GM19467 (cell line): ENCODE data around the gene NLRP6.
"Not testable (repeated sequence)": the region's sequence is repeated elsewhere in the genome, so short reads cannot be mapped to it uniquely, and the experiment has no call there.

Experiments used
- ATAC-seq: cut with Tn5 transposase; IDR thresholded peaks from one replicate; pipeline ENCODE4 v1.9.1; 2021; ENCODE audit warnings: mild to moderate bottlenecking, moderate library complexity; ENCODE audit not compliant: unreplicated experiment

Gene NLRP6

GRCh38 chr11:306645-307371 is 28.6 kb downstream of the NLRP6 start:
- no peak for ATAC-seq

GRCh38 chr11:307766-308708 is 29.8 kb downstream of the NLRP6 start, which contains the start of gene IFITM2:
Gene IFITM2, plus strand, starts transcription at chr11:307816. Its CDS starts 377 bp downstream, at chr11:308193.
- not testable (repeated sequence) for ATAC-seq

DNA sequence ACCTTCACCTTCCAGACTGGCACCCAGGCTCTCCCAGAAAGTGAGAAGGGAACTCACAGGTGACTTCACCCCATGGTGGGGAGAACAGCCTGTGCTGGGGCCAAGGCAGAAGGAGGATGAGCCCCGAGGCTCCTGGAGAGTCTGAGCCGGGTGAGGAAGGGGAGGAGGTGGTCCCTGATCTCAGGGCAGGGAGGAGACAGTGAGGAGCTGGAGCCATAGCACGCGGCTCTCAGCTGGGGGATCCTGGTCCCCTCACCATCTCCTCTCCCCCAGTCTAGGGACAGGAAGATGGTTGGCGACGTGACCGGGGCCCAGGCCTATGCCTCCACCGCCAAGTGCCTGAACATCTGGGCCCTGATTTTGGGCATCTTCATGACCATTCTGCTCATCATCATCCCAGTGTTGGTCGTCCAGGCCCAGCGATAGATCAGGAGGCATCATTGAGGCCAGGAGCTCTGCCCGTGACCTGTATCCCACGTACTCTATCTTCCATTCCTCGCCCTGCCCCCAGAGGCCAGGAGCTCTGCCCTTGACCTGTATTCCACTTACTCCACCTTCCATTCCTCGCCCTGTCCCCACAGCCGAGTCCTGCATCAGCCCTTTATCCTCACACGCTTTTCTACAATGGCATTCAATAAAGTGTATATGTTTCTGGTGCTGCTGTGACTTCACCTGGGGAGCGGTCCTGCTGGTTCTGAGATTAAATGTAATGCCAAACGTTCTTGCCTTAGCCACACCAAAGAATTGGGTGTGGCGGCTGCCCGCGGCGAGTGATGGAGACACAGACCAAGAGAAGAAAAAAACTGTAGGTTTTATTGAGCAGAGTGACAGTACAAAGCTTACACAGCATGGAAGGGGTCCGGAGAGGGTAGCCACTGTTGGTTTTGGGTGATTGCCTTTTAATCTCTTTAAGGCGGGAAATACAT is 30.8 kb downstream of the NLRP6 start:
- ATAC-seq, result not testable (repeated sequence)

- ATAC-seq, result not testable (repeated sequence)
Observed at GRCh38 chr11:309979-310572, 31.9 kb downstream of the NLRP6 start.

- ATAC-seq, result not testable (repeated sequence)
Observed at GRCh38 chr11:311013-311748, 33.0 kb downstream of the NLRP6 start.

DNA sequence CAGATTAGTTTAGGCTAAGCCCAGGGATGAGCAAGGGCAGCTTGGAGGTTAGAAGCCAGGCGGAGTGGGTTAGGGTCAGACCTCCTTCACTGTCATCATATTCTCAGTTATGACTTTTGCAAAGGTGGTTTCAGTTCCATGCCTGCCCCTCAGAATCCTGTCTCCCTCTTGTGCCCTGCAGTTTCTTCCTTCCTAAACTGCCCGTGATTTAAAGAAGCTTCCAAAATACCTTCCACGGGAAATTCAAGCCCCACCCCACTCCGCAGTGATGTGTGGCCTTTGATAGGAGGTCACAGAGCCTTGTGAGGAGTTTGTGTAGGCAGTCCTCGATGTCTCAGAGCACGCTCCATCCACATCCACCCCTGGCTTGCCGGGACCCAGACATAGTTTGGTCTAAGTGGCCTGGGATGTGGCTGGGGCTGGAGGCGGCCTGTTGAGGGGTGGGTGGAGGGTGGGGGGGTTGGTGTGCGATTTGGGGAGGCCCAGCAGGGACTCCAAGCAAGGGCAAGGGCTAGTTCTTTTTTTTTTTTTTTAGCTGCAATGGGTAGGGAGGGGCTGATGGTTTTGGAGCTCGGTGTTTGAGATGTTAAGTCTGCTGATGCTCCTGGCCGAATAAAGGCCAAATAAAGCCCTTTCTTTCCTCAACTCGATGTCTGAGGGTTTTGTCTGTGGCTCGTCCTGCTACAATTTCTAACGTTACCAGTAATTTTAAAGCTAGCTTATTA is 34.0 kb downstream of the NLRP6 start:
- ATAC-seq, result no peak

- no peak for ATAC-seq
Observed at GRCh38 chr11:313304-313786, 35.1 kb downstream of the NLRP6 start.

GRCh38 chr11:313787-314553 is 35.8 kb downstream of the NLRP6 start, which contains the start of gene IFITM1:
Gene IFITM1, plus strand, starts transcription at chr11:314040. Its CDS starts 131 bp downstream, at chr11:314171.
- peak; percentile 31 for ATAC-seq

- ATAC-seq, result not testable (repeated sequence)
Observed at GRCh38 chr11:314554-314875, 36.3 kb downstream of the NLRP6 start.

DNA sequence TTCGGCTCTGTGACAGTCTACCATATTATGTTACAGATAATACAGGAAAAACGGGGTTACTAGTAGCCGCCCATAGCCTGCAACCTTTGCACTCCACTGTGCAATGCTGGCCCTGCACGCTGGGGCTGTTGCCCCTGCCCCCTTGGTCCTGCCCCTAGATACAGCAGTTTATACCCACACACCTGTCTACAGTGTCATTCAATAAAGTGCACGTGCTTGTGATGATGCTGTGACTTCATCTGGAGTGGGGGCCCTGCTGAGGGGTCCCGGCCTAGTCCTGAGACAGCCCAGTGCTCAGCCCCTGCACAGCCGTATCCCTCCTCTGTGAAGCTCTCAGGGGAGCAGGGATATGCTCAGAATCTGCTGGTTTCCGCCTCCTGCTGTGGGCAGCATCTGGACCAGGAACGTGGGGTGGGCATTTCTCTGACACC is 36.9 kb downstream of the NLRP6 start:
- ATAC-seq, result no peak

GRCh38 chr11:315516-315994 is 37.3 kb downstream of the NLRP6 start:
- ATAC-seq, result no peak

DNA sequence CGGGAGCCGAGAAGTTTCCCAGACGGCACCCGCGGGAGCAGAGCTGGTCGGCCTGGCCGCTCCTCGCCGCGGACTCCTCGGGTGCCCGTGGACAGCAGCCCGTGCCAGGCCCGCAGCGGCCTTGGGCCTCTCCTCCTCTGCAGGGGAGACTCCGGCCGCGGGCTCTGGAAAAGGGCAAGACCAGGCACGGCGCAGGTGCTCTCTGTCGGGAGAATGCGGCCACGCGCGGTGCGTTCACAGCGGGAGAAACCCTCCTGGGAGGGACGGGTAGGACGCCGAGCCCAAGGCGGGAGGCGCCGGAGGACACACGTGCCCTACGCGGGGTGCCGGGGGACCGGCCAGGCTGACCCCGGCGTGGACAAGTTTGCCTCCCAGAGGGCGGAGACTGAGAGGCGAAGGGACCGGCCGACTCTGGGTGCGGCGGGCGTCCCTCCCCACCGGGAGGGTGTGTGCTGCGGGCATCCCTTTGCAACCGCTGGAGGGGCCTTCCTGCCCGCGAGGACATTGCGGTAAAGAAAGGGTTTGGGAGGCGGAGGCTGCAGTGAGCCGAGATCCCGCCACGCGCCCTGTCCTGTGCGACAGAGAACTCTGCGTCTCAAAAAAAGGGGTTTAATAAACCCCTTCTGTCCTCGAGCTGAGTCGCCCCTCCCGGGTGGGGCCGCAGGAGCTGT is 38.0 kb downstream of the NLRP6 start:
- no peak for ATAC-seq

GRCh38 chr11:316891-317301 is 38.7 kb downstream of the NLRP6 start:
- no peak for ATAC-seq

GRCh38 chr11:317668-318404 is 39.6 kb downstream of the NLRP6 start:
- not testable (repeated sequence) for ATAC-seq

DNA sequence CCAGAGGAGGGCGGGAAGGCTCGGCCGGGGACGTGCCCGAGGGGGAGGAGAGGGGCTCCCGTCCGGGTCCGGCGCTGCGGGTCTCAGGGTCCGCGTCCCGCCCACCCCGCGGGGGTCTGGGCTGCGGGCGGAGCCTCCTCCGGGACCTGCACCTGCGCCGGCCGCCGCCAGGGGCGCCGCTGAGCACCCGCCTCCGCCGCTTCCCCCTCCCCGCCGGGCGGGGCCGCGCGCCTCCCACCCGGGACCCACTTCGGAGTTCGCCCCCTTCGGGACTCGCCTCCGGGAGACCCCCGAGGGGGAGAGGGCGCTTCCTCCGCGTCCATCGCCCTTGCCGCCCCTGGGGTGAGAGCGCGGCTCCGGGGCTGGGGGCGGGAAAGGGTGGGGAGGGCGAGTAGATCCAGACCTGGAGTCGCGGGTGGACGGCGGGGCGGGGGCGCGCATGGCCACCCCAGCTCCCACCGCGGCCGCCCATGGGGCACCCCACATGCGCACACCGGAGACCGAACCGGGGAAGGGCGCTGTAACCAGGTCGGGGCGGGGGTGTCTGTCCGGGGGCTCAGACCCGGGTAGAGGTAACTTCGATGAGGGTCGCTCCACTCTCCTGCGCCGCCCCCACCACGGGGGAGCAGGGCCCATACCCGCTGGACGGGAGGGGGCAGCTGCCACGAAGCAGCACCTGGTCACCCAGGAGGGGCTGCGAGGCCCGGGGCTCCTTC is 40.4 kb downstream of the NLRP6 start:
- ATAC-seq, result not testable (repeated sequence)
